Activated CD4-positive, alpha-beta T cell treated with anti-CD3 and anti-CD28 coated beads for 48 hours (primary cell): ENCODE data around the gene ZFYVE9.
"Not testable (repeated sequence)": the region's sequence is repeated elsewhere in the genome, so short reads cannot be mapped to it uniquely, and the experiment has no call there.

Experiments
- DNase-seq: peaks from one replicate; pipeline ENCODE4 v3.0.0-alpha.2; 2020

The ZFYVE9 gene, protein sequence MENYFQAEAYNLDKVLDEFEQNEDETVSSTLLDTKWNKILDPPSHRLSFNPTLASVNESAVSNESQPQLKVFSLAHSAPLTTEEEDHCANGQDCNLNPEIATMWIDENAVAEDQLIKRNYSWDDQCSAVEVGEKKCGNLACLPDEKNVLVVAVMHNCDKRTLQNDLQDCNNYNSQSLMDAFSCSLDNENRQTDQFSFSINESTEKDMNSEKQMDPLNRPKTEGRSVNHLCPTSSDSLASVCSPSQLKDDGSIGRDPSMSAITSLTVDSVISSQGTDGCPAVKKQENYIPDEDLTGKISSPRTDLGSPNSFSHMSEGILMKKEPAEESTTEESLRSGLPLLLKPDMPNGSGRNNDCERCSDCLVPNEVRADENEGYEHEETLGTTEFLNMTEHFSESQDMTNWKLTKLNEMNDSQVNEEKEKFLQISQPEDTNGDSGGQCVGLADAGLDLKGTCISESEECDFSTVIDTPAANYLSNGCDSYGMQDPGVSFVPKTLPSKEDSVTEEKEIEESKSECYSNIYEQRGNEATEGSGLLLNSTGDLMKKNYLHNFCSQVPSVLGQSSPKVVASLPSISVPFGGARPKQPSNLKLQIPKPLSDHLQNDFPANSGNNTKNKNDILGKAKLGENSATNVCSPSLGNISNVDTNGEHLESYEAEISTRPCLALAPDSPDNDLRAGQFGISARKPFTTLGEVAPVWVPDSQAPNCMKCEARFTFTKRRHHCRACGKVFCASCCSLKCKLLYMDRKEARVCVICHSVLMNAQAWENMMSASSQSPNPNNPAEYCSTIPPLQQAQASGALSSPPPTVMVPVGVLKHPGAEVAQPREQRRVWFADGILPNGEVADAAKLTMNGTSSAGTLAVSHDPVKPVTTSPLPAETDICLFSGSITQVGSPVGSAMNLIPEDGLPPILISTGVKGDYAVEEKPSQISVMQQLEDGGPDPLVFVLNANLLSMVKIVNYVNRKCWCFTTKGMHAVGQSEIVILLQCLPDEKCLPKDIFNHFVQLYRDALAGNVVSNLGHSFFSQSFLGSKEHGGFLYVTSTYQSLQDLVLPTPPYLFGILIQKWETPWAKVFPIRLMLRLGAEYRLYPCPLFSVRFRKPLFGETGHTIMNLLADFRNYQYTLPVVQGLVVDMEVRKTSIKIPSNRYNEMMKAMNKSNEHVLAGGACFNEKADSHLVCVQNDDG (N-terminal part only)

DNA sequence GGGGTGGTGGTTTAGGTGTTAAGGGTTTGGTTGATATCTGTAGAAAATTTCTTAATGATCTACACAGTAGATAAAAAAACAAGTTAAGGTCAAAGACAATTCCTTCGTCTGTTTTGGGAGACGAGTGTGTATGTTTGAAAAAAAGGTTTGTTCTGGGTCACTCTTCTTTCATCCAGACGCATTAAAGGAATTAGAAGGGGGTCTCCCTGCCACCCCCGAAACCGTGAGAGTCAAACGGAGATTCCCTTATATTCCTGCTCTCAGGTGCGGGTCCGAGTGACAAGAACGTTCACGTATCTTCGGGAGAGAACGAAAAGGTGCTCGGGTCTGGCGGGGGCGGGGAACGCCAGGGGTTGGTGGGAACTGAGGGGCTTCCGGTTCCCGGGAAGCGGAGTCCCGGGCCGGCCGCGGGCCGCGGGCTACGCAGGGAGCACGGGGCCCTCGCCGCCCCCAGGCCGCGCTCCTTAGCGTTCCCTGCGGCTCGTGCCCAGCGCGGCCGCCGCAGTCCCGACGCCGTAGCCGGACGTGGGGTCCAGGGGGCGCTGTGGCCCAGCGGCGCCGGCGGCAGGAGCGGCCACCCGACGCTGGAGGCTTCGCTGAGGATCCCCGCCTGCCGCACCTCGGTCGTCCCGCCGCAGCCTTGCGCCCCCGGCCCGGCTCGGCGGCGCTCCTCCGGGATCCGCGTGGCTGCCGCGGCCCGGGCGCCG, at the start of gene ZFYVE9:
TSS of gene ZFYVE9 (plus strand) at position 577 of the 707 bp plus-strand sequence. CDS start 91,118 bp downstream, outside the sequence.
- peak; percentile 76 for DNase-seq

DNA sequence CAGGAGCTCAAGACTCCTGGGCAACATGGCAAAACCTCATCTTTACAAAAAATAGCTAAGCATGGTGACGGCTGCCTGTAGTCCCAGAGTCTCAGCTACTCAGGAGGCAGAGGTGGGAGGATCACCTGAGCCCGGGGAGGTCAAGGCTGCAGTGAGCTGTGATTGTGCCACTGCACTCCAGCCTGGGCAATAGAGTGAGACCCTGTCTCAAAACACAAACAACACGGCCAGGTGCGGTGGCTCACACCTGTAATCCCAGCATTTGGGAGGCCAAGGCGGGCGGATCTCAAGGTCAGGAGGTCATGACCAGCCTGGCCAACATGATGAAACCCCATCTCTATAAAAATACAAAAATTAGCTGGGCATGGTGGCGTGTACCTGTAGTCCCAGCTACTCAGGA, 47.6 kb upstream of the ZFYVE9 start:
- DNase-seq, result not testable (repeated sequence)

DNA sequence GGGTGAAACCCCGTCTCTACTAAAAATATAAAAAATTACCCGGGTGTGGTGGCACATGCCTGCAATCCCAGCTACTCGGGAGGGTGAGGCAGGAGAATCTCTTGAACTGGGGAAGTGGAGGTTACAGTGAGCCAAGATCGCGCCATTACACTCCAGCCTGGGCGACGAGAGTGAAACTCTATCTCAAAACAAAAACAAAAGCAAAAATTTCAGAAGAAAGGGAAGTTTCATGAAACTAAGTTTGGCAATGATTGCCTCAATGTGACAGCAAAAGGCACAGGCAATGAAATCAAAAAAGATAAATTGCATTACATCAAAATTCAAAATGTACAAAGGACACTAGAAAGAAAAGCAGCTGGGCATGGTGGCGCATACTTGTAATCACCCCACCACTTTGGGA, 45.7 kb upstream of the ZFYVE9 start:
- DNase-seq, result no peak

DNA sequence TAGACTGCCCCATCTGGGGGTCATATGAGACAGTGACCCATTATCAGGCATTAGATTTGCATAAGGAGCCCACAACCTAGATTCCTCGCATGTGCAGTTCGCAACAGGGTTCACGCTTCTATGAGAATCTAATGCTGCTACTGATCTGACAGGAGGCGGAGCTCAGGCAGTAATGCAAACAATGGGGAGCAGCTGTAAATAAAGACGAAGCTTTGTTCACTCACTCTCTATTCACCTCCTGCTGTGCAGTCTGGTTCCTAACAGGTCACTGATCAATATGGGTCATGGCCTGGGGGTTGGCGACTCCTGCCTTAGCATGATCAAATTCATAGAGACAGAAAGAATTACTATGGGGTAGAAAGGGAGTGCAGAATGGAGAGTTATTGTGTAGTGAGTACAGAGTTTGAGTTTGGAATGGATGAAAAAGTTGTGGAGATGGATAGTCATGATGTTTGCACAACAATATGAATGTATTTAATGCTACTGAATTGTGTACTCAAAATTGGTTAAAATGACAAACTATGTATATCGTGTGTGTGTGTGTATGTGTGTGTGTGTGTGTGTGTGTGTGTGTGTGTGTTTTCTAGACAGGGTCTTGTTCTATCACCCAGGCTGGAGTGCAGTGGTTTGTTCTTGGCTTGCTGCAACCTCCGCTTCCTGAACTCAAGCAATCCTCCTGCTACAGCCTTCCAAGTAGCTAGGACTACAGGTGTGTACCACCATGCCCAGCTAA, 43.6 kb upstream of the ZFYVE9 start:
- no peak for DNase-seq

DNA sequence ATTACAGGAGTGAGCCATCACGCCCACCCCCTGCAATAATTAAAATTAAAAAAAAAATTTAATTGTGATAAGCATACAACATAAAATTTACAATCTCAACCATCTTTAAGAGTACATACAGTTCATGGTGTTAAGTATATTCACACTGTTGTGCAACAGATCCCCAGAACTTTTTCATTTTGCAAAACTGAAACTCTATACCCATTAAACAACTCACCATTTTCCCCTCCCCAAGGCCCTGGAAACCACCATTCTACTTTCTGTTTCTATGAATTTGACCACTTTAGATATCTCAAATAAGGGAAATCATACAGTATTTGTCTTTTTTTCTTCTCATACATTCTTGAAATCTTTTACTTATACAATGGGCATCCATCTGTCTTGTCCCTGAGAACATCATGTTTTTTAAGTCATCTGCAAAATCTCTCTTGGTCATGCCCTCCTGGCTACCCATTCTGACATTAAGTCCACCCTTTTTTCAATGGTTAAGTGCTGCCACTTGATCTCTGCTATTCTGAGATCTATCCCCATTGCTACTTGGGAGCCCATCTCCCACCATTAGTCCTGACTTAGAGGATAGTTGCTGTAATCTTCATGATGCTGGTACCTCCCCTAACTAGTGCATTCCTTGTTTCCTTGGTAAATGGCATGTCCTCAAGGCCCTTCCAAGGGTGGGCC, 39.4 kb upstream of the ZFYVE9 start:
- no peak for DNase-seq

DNA sequence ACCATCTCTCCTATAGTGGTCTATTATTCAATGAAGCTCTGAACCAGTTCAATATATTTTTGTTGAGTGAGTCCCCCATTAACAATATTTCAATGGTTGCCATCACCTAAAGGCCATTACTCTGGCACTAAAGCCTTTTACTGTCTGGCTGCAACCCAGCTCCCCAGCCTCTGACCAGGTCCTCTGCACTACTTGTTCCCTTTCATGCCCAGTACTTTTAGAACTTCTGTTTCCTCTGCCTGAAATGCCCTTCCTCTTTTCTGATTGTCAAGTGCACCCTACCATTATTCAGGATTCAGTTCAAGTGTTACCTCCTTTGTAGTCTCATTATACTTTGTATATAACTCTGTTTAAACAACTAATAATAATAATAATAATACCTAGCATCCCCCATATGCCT, 30.4 kb upstream of the ZFYVE9 start:
- no peak for DNase-seq

DNA sequence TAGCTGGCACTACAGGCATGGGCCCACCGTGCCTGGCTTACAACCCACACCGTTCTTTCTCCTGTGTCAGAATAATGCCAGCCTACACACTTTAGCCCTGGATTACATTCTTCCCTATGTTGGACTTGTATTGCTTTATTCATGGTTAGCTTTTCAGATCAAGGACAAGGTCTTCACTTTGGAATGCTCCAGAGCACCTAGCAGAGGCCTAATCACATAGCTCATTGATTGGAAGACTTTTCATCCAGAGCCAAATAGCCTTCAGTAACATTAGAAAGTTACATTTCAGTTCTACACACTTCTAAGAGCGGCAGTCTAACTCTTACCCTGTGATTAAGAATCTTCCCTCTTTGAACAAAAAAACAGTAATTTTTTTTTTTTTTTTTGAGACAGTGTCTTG, 29.4 kb upstream of the ZFYVE9 start:
- no peak for DNase-seq

DNA sequence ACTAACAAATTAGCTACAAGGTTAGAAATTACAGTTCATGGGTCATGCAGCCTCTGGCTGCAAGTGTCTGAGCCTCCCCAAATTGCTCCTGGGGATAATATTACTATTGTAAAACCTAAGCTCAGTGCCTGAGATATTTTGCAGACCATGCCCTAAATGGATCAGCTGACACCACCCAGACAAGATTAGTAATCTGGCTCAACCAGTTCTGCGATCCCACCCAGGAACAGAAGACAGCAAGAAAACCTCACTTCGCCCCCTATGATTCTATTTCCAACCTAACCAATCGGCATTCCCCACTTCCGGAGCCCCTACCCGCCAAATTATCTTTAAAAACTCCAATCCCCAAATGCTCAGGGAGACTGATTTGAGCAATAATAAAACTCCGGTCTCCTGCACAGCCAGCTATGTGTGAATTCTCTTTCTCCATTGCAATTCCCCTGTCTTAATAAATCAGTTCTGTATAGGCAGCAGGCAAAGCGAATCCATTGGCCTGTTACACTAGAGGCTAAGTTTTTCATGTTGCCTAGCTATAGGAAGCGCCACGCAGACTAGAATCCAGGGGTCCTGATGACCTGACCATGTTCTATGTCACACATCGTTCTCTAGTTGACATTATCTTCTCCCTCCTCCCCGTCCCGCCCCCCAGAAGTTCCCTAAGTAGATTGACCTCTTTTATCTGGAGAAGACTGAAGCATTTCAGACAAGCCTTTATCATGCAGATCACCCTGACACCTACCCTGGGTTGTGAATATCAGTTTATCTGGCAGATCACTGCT, 22.4 kb upstream of the ZFYVE9 start:
- DNase-seq, result no peak

DNA sequence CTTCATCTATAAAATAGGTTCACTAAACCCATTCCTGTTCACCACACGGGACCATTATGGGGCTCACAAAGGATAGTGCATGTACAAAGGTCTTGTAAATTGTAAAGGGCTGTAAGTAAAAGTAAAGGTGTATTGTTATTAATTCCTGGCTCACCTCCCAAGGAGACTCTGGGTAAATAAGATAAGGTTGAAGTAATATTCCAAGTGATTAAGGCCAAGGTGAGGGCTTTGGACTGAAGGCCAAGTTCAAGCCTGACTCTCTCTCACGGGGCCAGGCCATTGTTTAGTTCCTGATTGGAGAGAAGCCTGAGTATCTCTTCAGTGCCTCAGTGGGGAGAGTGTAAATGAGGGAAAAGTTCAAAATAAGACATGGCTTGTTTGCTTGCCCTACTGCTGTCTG, 19.5 kb upstream of the ZFYVE9 start:
- DNase-seq, result no peak

DNA sequence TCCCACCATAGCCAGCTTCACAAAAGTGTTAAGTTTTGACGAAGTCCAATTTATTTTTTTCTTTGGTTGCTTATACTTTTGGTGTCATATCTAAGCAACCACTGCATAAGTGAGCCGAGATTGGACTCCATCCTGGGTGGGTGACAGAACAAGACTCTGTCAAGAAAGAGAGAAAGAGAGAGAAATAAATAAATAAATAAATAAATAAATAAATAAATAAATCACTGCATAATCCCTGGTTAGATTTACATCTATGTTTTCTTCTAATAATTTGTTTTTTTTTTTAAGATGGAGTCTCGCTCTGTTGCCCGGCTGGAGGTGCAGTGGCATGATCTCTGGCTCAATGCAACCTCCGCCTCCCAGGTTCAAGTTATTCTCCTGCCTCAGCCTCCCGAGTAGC, 18.3 kb upstream of the ZFYVE9 start:
- no peak for DNase-seq

DNA sequence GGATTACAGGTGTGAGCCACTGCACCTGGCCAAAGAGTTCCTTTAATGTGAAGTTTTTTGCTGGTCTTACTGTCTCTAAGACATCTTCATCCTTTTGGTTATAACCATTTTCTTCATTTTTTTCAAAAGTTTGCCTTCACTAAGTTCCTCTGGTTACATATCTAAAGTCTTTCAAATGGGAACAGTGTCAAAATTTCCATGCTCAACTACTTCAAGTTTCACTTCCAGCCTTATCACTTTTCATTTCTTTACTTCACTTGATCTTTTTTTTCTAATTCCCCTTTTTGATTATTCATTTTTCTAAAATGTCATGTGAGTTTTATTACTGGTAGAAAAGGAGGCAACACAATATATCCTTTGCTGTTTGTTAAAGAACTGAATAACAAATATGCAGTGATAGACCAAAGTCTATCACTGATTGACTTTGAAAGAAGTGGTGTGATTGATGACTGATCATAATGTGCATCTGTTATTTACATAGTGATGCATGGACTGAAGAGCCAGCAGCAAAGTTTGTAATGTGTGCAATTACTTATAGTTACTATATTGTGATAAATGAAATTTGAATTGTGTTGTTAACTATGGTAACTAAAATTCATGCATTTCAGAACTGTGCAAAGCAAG, 16.0 kb upstream of the ZFYVE9 start:
- no peak for DNase-seq

DNA sequence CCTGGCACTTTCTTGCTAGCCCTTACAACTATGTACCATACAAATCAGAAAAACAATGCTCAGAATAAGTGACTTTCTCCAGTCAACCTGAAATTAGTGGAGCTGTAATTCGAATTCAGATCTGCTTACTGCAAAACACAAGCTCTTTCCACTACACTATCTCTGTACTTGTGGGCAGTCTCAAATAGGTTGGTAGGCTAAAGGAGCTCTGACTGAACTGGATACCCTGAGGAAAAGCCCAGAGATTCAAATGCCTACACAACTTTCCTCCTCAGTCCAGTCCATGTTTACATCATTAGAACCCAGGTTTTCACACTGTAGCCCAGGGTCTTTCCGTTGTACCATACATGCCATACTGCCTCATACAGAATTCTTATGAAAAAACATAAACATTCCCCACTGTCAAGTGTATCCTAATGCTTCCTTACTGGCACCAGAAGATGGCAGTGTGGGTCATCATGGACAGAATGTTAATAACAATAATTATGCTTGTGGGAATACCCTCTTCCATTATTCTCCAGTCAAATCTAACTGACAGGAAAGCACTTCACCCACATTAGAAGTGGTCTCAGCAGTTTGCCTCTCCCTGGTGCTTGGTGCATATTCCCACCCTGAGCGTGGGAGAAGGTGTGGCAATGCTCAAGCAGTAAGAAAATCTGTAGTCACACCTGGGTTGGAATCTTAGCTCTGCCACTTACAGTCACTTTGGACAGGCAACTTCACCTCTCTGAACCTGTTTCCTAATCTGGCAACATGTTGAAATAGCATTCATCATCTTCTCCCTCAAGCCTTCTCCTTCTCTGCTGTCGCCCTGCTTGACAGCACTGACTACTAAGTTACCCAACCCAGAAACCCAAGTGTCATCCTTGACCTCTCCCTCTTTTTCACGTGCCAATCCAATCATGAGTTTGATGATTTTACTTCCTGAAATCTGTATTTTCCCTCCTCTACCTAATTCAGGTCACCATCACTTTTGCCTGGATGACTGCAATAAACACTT, 14.4 kb upstream of the ZFYVE9 start:
- peak; percentile 20 for DNase-seq

DNA sequence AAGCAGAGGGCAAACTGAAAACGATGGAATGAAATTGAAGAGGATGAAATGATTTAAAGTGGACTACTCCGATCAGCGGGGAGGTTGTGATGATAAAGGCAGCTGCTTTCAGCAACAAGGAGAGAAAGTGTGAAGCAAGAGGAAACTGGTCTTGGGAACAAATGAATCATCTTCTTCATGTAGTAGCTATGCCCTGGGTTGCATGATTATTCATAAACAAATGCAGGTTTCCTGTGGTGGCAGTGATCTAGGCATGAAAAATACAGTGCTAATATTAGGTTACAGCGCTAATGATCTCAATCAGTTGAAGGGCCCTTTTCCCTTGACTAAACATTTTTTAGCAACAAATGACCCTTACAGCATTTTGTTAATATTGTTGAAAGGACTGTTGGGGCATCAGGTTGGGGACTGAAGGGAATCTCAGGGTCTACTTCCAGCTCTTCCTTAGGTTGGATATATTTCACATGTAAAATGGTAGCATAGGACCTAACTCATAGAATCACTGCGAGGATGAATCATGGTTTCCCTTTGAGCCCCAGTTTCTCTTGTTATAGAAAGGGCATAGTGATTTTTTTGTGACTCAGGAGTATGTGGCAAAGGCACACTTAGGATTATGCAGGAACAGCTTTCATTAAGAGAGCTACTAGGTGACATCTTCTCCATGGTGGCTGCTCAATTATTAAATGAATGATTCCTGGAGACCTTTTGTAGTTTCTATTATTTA, 1.9 kb upstream of the ZFYVE9 start:
- peak; percentile 43 for DNase-seq

DNA sequence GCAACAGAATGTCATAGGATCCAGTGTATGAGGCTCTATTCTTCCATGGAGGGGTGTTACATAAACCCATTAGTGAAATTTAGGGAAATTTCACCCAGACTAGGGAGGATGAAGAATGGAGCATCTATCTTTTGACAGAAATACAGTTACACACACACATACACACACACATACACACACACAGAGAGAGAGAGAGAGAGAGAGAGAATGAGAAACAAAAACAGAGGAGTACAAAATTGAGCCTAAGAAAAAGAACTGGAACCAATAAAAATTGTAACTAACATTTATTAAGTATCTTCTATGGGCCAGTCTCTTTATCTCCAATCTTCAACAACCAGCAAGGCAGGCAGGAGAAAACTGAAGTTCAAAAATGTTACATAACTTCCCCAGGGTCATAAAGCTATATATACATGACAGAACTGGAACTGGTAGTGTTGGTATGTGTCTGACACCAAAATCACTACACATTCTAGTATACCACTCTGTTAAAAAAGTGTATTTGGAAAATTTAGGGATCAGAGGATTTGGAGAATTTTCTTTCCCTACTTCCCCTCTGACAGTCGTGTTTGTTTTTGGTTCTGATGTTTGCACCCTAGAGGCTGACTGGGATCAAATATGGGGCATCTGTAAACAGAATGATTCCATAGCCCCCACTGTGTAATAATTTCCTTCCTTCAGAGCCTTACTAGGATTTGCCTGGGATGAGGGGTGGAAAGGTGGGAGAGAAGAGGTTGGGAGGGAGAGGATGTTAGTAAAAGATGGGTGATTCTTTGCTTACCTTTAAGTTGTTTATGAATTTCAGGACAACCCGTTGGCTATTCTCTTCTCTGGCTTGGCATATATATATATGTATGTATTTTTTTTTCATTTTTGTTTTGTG, 1.0 kb upstream of the ZFYVE9 start:
- DNase-seq, result no peak

DNA sequence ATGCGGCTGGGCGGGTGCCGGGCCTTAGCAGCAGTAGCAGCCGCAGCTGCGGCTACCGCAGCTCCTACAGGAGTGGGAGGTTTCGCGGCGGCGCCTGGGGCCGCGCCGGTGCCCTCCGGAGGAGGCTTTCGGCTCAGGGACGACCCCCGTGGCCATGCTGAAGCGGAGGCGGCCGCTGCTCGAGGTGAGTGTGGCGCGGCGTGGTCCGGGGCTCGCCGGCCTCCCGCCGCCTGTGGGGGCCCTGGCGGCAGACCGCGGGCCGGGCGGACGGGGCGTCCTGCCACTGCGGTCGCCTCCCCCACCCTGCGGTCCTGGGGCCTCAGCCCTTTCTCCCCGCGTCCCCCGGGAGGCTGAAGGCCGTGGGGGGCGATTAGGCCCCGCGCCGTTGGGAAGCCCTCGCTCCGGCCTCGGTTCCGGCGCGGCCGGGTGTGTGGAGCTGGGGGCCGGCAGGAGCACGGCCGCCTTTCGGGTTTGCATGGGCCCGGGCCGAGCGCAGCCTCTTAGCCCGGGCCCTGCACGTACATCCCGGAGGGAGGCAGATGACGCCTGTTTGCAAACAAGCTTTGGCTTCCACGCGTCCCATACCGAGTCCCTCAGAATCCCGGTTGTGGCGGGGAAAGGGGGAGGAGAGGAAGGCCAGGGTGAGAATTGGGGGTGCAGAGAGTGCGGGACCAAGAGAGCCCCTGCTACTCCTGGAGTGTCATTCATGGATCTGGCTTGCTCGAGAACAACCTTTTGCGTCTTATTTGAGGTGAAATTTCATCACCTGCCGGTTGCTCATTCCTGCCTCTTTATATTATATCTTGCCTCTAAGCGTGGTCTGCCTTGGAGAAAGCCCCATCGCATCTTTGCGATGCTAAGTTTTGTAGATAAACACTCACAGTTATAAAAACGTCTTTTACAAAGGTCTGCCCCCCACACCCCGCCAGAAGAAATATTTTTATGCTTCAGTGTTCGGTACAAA, 613 bp downstream of the ZFYVE9 start:
- DNase-seq, result peak; percentile 39

DNA sequence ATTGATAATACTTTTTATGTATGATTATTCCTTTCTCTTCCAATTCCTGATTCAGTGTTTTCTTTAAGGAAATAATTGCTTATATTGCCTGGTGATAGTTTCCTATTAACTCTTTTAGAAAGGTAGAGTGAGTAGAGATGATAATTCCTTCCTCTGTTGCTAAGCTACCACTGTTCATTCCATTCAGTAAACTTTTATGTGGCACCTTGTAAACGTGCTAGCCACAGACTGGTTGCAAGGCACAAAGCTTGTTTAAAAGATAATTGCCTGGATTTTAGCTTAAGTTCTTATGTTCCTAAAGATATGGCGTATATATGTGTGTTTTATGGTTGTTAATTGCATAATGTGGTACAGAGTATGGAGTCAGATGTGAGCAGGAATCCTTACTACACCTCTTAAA, 3.2 kb downstream of the ZFYVE9 start:
- DNase-seq, result no peak
